GM12878 (cell line): ENCODE data around the gene MCRIP2. TPM values are rescaled to one million over a fixed set of nuclear protein-coding genes. Genes with fewer than 3 reads are reported as not detected.

ENCODE experiments used
- ATAC-seq: fragments of 200-7000 bp; cut with Tn5 transposase; 3 replicates; pipeline ENCODE4 v1.9.1; 2020; ENCODE audit warnings: mild to moderate bottlenecking, moderate library complexity
- BruUV-seq: library from RNA; stranded (reverse); fragments of 400-500 nt; replicated peaks from 2 replicates; lab custom pipeline; 2021; lab: Mats Ljungman, UMichigan
- CTCF ChIA-PET: fragments of 300-600 bp; sonication (Branson Sonifier 250); formaldehyde crosslinking; extraction: SDS; loops from one replicate; lab custom pipeline; 2021; ENCODE audit warnings: inconsistent platforms; lab: Yijun Ruan, JAX
- POLR2A ChIA-PET: fragments of 350-600 bp; formaldehyde crosslinking; extraction: SDS; loops from one replicate; lab custom pipeline; 2021; ENCODE audit warnings: inconsistent platforms; lab: Charles Lee
- RAD21 ChIA-PET: fragments of 300-600 bp; sonication (Branson Sonifier 250); formaldehyde crosslinking; loops from one replicate; lab custom pipeline; 2023; ENCODE audit warnings: antibody characterized with exemption; ENCODE audit not compliant: unreplicated experiment; lab: Charles Lee
- SMC1A ChIA-PET: fragments of 300-600 bp; sonication (Branson Sonifier 250); formaldehyde crosslinking; loops from one replicate; lab custom pipeline; 2023; ENCODE audit not compliant: unreplicated experiment, uncharacterized antibody; lab: Charles Lee
- DNase-seq: peaks from one replicate; pipeline ENCODE4 v3.0.0-alpha.2; 2011; ENCODE audit warnings: low read depth, low spot score
- FAIRE-seq: peaks from 3 replicates; lab custom pipeline; 2011; peaks lifted over from hg19 to GRCh38; lab: Jason Lieb, UNC
- H2AFZ ChIP-seq: 2 replicates; pipeline ENCODE4 v1.6.0; 2011; ENCODE audit warnings: low read depth, low read length, control low read depth; ENCODE audit not compliant: control insufficient read depth
- H3K27ac ChIP-seq: 2 replicates; pipeline ENCODE4 v1.5.1; 2011; ENCODE audit warnings: control low read depth; ENCODE audit not compliant: control insufficient read depth, insufficient read depth
- H3K27me3 ChIP-seq, 2 experiments: replicated peaks in 1 of 2; 2 replicates each; pipeline versions ENCODE4 v1.6.0 to v1.6.1; 2011; ENCODE audit warnings: low read length in 1 of 2; ENCODE audit not compliant: control insufficient read depth in 2 of 2, insufficient read depth in 2 of 2
- H3K36me3 ChIP-seq, 2 experiments: 2 replicates each; pipeline ENCODE4 v1.5.1; 2011; ENCODE audit warnings: low read length in 1 of 2; ENCODE audit not compliant: control insufficient read depth in 2 of 2, insufficient read depth in 2 of 2
- H3K4me1 ChIP-seq: 2 replicates; pipeline ENCODE4 v1.6.1; 2011; ENCODE audit warnings: mild to moderate bottlenecking, low read length, moderate library complexity, mixed read lengths; ENCODE audit not compliant: control insufficient read depth, insufficient read depth
- H3K4me2 ChIP-seq: 2 replicates; pipeline ENCODE4 v1.6.0; 2011; ENCODE audit warnings: control low read depth; ENCODE audit not compliant: control insufficient read depth, insufficient read depth
- H3K4me3 ChIP-seq: fragments of 200-600 bp; sonication (generic); 2 replicates; pipeline ENCODE4 v1.5.1; 2016
- H3K79me2 ChIP-seq: 2 replicates; pipeline ENCODE4 v1.6.0; 2011; ENCODE audit warnings: low read length; ENCODE audit not compliant: control insufficient read depth, insufficient read depth
- H3K9ac ChIP-seq: 2 replicates; pipeline ENCODE4 v1.8.0; 2011; ENCODE audit warnings: low read length, control low read depth, mixed read lengths; ENCODE audit not compliant: control insufficient read depth, insufficient read depth
- H3K9me3 ChIP-seq: replicated peaks from 3 replicates; pipeline ENCODE4 v1.5.1; 2011; ENCODE audit warnings: mild to moderate bottlenecking, low read length; ENCODE audit not compliant: control insufficient read depth, insufficient read depth
- H4K20me1 ChIP-seq: 2 replicates; pipeline ENCODE4 v1.6.0; 2011; ENCODE audit not compliant: control insufficient read depth, insufficient read depth
- BCL11A ChIP-seq: IDR thresholded peaks from 2 replicates; pipeline ENCODE4 v1.6.1; 2011; ENCODE audit warnings: low read depth, low read length
- CBX3 ChIP-seq: fragments of 200-600 bp; sonication (generic); IDR thresholded peaks from 2 replicates; pipeline ENCODE4 v1.6.1; 2016; ENCODE audit warnings: low read depth, borderline replicate concordance
- ESRRA ChIP-seq: IDR thresholded peaks from 2 replicates; pipeline ENCODE4 v1.6.1; 2012; ENCODE audit warnings: mild to moderate bottlenecking, low read length, improper control_type of control experiment
- HDAC2 ChIP-seq: fragments of 200-600 bp; sonication (generic); IDR thresholded peaks from 2 replicates; pipeline ENCODE4 v1.6.1; 2017
- MYB ChIP-seq: fragments of 150-350 bp; IDR thresholded peaks from 2 replicates; pipeline ENCODE4 v1.6.1; 2014; ENCODE audit warnings: mild to moderate bottlenecking, low read depth, low read length, borderline replicate concordance
- NFXL1 ChIP-seq: fragments of 450-650 bp; IDR thresholded peaks from 2 replicates; pipeline ENCODE4 v1.6.1; 2017; ENCODE audit warnings: antibody characterized with exemption, mild to moderate bottlenecking, borderline replicate concordance
- RAD51 ChIP-seq: fragments of 450-650 bp; IDR thresholded peaks from 2 replicates; pipeline ENCODE4 v1.6.1; 2016; ENCODE audit warnings: moderate library complexity, mild to moderate bottlenecking, inconsistent platforms
- SPI1 ChIP-seq: IDR thresholded peaks from 2 replicates; pipeline ENCODE4 v1.6.1; 2011; ENCODE audit warnings: low read depth, mild to moderate bottlenecking, low read length, moderate library complexity, borderline replicate concordance; ENCODE audit not compliant: insufficient read depth
- ZBTB11 ChIP-seq: fragments of 450-650 bp; formaldehyde crosslinking; IDR thresholded peaks from 2 replicates; pipeline ENCODE4 v1.5.0; 2022; ENCODE audit warnings: mild to moderate bottlenecking, missing genetic modification characterization
- ZBTB40 ChIP-seq: fragments of 450-650 bp; IDR thresholded peaks from 2 replicates; pipeline ENCODE4 v1.6.1; 2016; ENCODE audit warnings: mild to moderate bottlenecking, moderate library complexity, borderline replicate concordance
- WGBS: methylation state at CpG from one replicate; pipeline ENCODE4 v1.1.6; 2016; ENCODE audit warnings: low lambda C conversion rate; ENCODE audit not compliant: insufficient replicate concordance, insufficient coverage; ENCODE audit errors: missing lambda C conversion rate; 5-methylcytosine and 5-hydroxymethylcytosine counted together
- in situ Hi-C: fragments of 300-500 bp; cut with MboI; formaldehyde crosslinking; loops from 9 replicates; pipeline ENCODE4 v1.14.3; 2018; ENCODE audit warnings: mixed read lengths
- intact Hi-C: fragments of 100-400 bp; cut with micrococcal nuclease; formaldehyde crosslinking; loops from one replicate; pipeline ENCODE4 v1.14.2; 2022; ENCODE audit not compliant: unreplicated experiment
- polyA plus RNA-seq, 11 experiments: library from polyadenylated mRNA; depleted of rRNA in 4 of 11; unstranded in 6 of 11; stranded (reverse) in 5 of 11; fragments of >200 nt; fragmentation: Nextera tagmentation in 4 of 11; fragmentation: Illumina TruSeq in 1 of 11; extraction: Ambion mirVana in 4 of 11; extraction: Trizol in 1 of 11; gene quantifications; 1 replicate in 1 of 11; 2 replicates in 10 of 11; pipeline versions ENCODE4 v1.2.1 to v1.2.3, GENCODE V29; 2011 to 2016; ENCODE audit warnings: inconsistent platforms in 2 of 11, missing spikeins in 2 of 11, low read depth in 1 of 11
- total RNA-seq, 4 experiments: library from RNA; depleted of rRNA in 3 of 4; stranded (reverse); fragments of >200 nt in 3 of 4; fragmentation: Illumina TruSeq in 1 of 4; extraction: Trizol in 1 of 4; gene quantifications; 2 replicates each; pipeline versions ENCODE4 v1.2.1 to v1.2.3, GENCODE V29; 2013 to 2021
- TF ChIP-seq, protein P1 (sequence below): fragments of 450-650 bp; IDR thresholded peaks from 2 replicates; pipeline ENCODE4 v1.6.1; 2014; ENCODE audit warnings: mild to moderate bottlenecking

MCRIP2 gene
- total and polyA plus RNA-seq, 10 of the 15 experiments (the other 5 are each of a cell fraction or from before 2014, with no cell fraction given): 0.19 to 93.1 (median 57.9) TPM

- Histone ChIP-seq H3K27ac (no peak overlapping the region), H3K4me3 (no peak overlapping the region), H4K20me1 (no peaks in the 10 kb centered on the region), H3K9ac (no peak overlapping the region), H2AFZ (no peak overlapping the region), H3K4me2 (no peak overlapping the region), H3K36me3 (peaks cover 0 to 4% of the 10 kb centered on the region in 2 experiments; a peak in 2 of 4 replicates), H3K9me3 (no peaks in the 10 kb centered on the region; the same call in 2 of the 3 replicates), H3K79me2 (peaks cover 1% of the 10 kb centered on the region; the same call in 1 of the 2 replicates), H3K4me1 (no peaks in the 10 kb centered on the region; the same call in 1 of the 2 replicates), H3K27me3 (no peaks in the 10 kb centered on the region)
- WGBS: 92% methylated on average over 12 of the region's 12 CpGs
- in situ Hi-C loops: no loop called here
- RAD21 ChIA-PET: no interaction called here
- intact Hi-C loops: no loop called here
- CTCF ChIA-PET: interaction anchor here (0.9 kb wide), 1 partner anchor 9 kb away, joined by 4 read pairs; no protein-coding TSS in a partner anchor
- no peak for ATAC-seq
- BruUV-seq: no TSS peak
- no peak for TF ChIP-seq NFXL1
- TF ChIP-seq, protein P1, sequence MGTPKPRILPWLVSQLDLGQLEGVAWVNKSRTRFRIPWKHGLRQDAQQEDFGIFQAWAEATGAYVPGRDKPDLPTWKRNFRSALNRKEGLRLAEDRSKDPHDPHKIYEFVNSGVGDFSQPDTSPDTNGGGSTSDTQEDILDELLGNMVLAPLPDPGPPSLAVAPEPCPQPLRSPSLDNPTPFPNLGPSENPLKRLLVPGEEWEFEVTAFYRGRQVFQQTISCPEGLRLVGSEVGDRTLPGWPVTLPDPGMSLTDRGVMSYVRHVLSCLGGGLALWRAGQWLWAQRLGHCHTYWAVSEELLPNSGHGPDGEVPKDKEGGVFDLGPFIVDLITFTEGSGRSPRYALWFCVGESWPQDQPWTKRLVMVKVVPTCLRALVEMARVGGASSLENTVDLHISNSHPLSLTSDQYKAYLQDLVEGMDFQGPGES: no peak
- TF ChIP-seq RAD51: no peak
- TF ChIP-seq CBX3: no peak
- no peak for TF ChIP-seq BCL11A
- TF ChIP-seq HDAC2: no peak
- TF ChIP-seq MYB: no peak
- TF ChIP-seq ZBTB40: no peak
- no peak for TF ChIP-seq ESRRA
- no peak for TF ChIP-seq ZBTB11 (CRISPR knock-in tag)
- no peak for TF ChIP-seq SPI1
- POLR2A ChIA-PET: no interaction called here
- DNase-seq: no peak
- SMC1A ChIA-PET: no interaction called here
- no peak for FAIRE-seq
Measured at GRCh38 chr16:596736-597060, 44.9 kb upstream of the MCRIP2 start.
